HG03460 (cell line): ENCODE measurements around the gene RBBP8NL.

ENCODE experiments used
- ATAC-seq: cut with Tn5 transposase; IDR thresholded peaks from one replicate; pipeline ENCODE4 v1.9.1; 2021; ENCODE audit not compliant: unreplicated experiment

Gene RBBP8NL

GRCh38 chr20:62427172-62428001 lies at the start of gene RBBP8NL:
Gene RBBP8NL (minus strand): TSS chr20:62427539. CDS start chr20:62419647, 7,892 bp downstream.
- no peak for ATAC-seq

- no peak for ATAC-seq
Observed at GRCh38 chr20:62476056-62476838, 48.9 kb upstream of the RBBP8NL start.

- no peak for ATAC-seq
Observed at GRCh38 chr20:62475772-62476055, 48.4 kb upstream of the RBBP8NL start, which contains the start of gene GATA5. Gene GATA5 (minus strand): TSS chr20:62475995. CDS start chr20:62475521, 474 bp downstream.

GRCh38 chr20:62475027-62475771 lies 47.9 kb upstream of the RBBP8NL start:
- no peak for ATAC-seq

GRCh38 chr20:62474604-62475026 lies 47.3 kb upstream of the RBBP8NL start:
- no peak for ATAC-seq

GRCh38 chr20:62473717-62474603 lies 46.6 kb upstream of the RBBP8NL start:
- no peak for ATAC-seq

GRCh38 chr20:62472941-62473585 lies 45.7 kb upstream of the RBBP8NL start:
- ATAC-seq: no peak

GRCh38 chr20:62472138-62472940 lies 45.0 kb upstream of the RBBP8NL start:
- ATAC-seq: no peak

GRCh38 chr20:62470459-62470858 lies 43.1 kb upstream of the RBBP8NL start:
- no peak for ATAC-seq

GRCh38 chr20:62470001-62470400 lies 42.7 kb upstream of the RBBP8NL start:
- ATAC-seq: no peak

GRCh38 chr20:62469352-62469751 lies 42.0 kb upstream of the RBBP8NL start:
- no peak for ATAC-seq

GRCh38 chr20:62466806-62467537 lies 39.6 kb upstream of the RBBP8NL start:
- ATAC-seq: no peak

GRCh38 chr20:62466072-62466760 lies 38.9 kb upstream of the RBBP8NL start:
- ATAC-seq: no peak

GRCh38 chr20:62464990-62465389 lies 37.7 kb upstream of the RBBP8NL start:
- no peak for ATAC-seq

GRCh38 chr20:62464425-62464770 lies 37.1 kb upstream of the RBBP8NL start:
- ATAC-seq: no peak

- no peak for ATAC-seq
Observed at GRCh38 chr20:62463651-62464424, 36.5 kb upstream of the RBBP8NL start.

- no peak for ATAC-seq
Observed at GRCh38 chr20:62462976-62463592, 35.7 kb upstream of the RBBP8NL start.
